Stimulated activated CD8-positive, alpha-beta memory T cell treated with anti-CD3 and anti-CD28 coated beads, Interleukin-7, amount 100 ng/mL, for 24 hours (primary cell): ENCODE results near the gene STX10.
"Not testable (repeated sequence)": the region's sequence is repeated elsewhere in the genome, so short reads cannot be mapped to it uniquely, and the experiment has no call there.

Experiments used
- DNase-seq: peaks from one replicate; pipeline ENCODE4 v3.0.0-alpha.2; 2020; ENCODE audit warnings: low read depth

Gene STX10

DNA sequence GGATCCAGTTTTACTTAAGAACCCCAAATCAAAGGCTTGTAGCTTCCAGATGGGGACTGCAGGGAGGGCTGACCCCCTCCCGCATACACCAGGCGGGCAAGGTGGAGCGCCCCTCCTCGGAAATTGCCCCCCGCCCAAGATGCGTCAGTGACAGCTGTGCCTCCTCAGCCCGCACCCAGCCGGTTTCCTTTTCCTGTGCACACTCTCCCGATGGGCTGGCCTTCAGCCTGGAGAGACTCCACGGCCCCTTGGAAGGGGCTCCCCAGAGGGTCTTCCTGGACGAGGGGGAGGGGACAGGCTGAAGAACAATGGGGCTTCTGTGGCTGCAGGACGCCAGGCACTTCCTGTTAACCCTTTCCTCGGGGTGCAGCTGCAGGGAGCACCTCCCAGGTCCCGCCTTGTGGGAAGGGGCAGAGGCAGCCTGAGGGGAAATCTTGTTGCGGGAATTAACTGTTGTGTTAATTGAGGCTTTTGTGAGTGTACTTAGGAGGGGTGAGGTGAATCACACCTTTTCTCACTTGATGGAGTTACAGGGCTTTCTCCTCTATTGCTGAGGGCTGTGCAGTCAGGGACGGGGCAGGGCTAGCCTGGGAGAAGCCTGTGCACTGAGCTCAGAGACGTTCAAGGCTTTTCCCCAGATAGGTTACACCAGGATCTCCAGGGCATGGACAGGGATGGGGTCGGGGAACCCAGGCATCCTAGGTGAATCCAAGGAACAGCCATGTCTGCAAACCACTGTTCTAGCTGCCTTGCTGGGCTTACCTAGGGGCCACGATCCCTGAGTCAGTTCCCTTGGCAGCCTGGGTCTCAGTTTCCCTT is 14.4 kb upstream of the STX10 start:
- DNase-seq = no peak

DNA sequence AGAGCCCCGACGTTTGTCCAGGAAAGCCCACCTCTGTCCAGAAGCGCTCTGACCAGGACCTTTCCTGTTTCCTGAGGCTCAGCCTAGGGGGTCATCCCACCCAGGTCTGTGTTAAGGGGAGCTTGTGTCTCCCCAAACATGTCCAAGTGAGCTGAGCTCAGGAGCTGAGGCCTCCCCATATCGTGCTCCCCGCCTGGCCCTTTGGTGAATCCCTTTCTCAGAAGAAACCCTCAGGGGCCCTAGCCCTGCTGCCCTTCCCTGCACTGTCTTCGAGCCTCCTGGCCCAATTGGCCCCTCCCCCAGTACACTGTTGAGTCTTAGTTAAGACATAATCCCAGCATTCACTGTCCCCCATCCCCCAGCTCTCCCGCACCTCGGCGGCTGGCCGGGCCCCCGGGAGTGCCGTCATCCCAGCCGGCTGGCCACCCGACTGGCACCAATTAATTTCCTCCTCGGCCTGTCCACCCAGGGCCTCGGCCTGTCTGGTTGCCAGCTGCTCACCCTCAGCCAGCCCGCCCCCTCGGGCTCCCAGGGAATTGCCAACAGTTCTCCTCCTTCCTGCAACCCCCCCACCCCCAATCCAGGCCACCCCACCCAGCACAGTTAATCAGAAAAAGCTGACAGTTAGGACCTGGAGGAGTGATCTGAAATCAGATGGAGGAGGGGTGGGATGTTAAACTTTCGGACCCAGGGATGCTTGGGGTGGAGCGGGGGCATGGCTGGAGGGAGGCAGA is 13.6 kb upstream of the STX10 start:
- no peak for DNase-seq

DNA sequence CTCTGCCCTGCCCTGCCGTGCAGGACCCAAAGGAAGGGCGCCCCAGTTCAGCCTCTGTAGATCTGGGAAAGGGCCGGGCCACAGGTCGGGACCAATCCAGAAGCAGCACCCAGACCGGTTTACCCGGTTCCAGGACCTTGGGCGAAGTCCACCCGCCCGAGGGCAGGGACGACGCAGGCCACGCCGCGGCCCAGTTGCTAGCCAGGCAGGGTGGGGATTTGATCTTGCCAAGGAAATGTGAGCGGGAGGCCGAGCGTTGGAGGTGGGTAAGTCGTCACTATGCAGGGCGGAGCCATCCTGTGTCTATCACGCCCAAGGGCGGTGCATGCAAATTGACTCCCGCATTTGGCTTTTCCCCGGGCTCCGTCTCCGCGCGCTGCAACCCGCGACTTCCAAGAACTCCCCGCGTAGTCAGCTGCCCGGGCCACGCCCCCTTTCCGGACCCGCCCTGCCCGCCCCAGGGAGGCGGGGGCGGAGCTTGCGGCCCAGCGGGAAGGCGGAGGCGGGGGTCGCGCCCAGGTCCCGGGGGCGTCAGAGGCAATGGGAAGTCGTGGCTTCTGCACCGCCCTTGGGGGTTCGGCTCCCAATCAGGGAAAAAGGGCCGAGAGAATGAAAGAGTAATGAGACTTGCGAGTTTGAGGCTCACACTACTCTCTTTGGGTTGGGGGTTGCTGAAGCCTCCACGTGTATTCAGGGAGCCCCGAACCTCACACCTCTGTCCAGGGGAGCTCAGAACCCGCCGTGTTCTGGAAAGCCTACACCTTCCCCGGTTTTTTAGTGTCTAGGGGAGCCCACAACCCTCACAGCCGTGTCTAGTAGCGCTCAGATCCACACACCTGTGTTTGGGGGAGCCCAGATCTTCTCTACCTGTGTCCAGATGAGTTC is 12.8 kb upstream of the STX10 start:
- DNase-seq = peak; percentile 70

DNA sequence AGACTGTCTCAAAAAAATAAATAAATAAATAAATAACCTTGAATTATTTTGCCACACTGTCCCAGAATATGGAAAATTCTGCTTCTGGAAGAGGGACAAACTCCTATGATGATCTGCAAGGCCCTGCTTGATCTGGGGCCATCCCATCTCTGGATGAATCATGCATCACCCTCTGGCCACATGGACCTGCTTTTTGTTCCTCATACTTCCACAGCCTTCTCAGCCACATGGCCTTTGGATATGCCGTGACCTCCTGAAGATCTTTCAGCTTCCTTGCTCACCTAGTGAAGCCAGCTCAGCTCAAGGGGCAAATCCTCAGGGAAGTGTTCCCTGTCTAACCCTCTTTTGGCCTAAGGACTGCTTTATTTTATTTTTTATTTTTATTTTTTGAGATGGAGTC is 10.4 kb upstream of the STX10 start:
- no peak for DNase-seq

DNA sequence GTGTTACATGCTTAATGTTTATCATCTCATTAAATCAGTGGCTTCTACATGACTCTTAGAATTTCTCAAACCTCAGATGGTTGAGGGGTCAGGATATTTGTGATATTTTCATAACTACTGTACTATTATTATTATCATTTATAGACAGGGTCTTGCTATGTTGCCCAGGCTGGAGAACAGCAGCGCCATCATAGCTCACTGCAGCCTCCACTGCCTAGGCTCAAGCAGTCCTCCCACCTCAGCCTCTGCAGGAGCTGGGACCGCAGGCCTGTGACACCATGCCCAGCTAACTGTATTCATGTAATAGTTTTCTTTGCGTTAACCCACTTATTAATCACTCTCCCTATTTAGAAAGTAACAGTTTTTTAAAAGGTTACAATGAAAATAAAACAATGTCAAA is 9.5 kb upstream of the STX10 start:
- no peak for DNase-seq

DNA sequence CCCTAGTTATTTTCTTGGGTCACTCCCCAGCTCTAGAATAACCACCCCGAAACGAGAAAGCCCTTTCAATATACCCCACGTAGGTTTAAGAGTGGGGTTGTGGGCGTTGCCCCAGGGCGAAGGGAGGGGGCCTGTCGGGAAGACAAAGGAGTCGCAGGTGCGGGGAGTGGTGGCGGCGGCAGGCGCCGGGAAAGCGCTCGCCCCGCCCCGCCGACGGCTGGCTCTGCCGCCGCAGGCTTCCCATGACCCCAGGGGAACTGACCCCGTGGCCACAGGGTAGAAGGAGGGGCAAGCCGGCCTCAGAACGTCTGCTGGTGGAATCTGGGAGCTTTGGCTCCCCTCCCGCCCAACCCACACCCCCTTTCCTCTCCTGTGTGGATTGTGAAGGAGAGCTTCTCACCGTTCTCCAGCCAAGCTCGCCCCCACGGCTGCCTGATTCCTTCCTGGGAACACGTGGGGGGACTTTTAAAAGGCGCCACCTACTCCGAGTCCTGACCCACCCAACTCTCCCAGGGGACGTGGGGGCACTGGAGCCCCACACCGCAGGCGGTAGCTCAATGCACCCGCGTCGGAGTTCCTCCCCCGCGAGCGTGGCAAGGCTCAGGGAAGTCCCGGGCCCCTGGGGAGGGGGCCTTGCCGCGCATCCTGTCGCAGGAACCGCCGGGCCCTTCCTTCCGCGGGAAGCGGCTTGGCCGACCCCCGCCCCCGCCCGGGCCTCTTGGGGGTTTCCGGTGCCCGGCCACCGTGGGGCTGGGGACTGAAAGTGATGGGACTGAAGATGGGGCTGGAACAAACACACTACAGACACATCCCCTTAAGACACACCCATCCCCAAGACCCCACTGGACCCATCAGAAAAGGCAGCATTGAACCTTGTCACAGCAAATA is 5.5 kb upstream of the STX10 start:
- DNase-seq = no peak

DNA sequence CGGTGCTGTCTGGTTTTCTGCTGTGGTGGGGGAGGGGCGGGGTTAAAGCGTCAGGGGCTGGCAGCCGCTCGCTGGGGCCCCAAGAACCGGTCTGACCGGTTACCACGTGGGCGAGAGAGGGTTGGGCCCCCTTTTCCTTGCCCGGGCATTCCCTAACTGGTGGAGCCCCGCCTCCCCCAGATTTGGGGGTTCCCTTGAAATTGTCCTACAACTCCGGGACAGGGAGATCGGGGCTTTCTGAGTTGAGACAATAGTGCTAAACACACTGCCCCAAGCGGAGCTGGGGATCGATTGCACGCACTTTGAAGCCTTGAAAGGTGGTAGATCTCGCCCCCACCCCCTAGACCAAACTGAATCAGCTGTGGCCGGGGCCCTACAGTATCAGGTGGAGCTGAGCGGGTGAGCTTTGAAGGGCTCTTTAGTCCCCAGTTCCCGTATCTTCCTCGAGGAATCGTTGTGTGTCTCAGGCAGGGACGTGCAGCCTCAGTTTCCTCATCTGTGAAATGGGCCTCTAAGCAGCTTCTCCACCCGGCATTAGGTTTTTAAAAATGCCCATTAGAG is 4.8 kb upstream of the STX10 start:
- DNase-seq = no peak

DNA sequence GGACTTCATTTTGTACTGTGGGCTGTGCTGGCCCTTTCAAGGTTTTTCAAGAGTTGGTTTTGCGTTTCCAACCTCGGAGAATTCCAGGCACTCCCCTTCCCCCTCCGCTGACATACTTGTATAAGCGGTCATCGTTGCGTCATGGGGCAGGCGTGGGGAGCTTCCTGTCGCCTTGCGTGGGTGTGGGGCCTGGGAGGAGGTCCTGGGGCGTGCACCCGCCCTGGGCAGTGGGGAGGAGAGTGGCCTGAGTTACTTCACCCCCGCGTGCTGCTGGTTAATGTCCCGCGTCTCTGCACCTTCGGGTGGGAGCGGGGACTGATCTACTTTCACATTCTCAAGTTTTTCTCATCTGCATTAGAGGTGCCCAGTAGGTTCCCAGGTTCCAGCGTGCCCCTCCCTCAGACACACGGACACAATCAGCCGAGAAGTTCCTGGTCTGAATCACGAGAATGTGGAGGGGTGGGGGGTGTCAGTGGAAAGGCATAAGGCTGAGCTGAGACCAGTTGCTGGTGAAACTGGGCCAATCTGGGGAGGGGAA is 4.1 kb upstream of the STX10 start:
- no peak for DNase-seq

DNA sequence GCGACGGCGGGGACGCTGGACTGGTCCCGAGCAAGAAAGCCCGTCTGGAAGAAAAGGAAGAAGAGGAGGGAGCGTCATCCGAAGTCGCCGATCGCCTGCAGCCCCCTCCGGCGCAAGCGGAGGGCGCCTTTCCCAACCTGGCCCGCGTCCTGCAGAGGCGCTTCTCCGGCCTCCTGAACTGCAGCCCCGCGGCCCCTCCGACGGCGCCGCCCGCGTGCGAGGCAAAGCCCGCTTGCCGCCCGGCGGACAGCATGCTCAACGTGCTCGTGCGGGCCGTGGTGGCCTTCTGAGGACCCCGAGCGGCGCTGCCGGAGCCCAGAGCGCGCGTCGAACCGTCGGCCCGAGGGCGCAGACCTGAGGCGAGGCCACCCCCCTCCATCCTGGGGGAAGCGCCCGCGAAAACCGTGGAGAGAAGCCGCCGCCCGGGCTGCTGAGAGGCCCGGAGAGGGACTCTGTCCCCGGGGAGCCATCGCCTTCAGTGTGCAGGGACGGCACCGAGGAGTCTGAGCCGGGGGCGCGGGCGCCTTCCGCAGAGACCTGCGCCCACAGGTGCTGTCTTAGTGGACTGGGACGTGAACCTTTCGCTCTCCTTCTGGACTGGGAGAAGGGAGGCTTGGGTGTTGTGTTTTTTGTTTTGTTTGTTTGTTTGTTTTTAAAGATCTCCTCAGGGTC is 3.5 kb upstream of the STX10 start:
- DNase-seq = no peak

DNA sequence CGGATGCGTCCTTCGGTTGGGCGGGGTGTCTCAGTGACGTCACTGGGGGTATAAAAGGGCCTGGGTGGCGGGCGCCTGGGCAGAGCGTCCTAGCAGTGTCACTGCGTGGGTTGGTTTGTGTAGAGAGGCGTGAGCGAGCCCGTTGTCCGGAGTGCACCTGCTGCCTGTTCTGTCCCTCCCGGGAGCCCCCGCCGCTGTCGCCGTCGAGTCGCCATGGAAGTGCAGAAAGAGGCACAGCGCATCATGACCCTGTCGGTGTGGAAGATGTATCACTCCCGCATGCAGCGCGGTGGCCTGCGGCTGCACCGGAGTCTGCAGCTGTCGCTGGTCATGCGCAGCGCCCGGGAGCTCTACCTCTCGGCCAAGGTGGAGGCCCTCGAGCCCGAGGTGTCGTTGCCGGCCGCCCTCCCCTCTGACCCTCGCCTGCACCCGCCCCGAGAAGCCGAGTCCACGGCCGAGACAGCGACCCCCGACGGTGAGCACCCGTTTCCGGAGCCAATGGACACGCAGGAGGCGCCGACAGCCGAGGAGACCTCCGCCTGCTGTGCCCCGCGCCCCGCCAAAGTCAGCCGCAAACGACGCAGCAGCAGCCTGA is 2.9 kb upstream of the STX10 start:
- peak; percentile 95 for DNase-seq

DNA sequence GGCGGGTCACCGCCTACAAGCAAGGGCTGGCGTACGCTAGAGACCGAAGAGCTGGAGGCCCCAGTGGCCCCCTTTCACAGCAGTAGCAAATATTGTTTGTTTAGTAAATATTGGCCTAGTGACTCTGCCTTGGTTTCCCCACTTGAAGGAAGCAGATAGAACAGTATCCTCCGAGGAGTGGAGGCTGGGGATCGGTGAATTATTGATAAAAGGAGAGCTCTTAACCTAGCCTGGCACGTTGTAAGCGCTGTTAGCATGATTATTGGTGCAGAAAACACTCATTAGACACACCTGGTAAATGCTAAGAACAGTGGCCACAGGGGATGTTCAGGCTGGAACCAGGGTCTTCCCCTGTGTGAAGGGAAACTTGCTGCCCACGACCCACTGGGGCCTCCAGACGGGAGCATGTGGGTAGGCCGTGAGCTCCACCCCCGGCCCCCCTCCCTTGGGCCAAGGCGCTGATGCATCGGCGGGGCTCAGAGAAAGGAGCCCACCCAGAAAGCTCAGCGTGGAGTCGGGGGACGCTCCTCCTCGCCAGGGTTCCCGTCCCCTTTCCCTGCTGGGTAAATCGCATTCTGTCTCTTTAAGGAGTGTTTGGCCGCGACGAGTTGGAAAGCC is 2.3 kb upstream of the STX10 start:
- no peak for DNase-seq

DNA sequence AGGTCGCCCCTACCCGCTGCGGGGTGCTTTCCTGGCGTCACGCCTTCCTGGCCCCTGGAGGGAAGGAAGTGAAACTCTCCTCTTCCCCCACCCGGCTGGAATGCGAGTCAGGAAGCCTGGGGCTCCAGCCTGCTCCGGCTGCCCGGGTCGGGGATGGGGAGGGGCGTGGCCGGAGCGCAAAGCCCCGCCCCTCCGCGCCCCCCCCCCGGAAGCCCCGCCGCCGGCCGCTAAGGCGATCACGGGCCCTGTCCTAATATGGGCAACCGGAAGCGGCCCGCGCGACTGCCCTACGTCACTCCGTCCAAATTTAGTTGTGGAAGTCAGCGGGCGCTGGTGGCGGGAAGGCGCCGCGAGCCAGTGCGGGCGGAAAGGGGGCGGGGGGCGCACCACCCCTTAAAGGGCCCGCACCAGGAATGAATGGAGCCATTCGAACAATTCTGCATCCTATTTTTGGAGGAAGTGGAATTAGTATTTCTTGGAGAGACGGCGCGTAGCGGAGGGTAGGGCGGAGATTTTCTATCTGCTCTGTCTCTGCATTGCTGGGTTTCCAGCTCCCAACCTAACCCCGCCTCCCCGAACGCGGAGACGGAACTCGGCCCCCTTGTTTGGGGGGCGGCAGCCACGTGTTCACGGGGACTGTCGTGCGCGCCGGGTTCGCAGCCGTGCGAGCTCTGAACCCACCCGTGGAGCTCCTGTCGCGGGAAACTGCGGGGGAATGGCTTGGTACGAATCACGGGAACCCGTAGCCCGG is 1.6 kb upstream of the STX10 start:
- DNase-seq = peak; percentile 85

DNA sequence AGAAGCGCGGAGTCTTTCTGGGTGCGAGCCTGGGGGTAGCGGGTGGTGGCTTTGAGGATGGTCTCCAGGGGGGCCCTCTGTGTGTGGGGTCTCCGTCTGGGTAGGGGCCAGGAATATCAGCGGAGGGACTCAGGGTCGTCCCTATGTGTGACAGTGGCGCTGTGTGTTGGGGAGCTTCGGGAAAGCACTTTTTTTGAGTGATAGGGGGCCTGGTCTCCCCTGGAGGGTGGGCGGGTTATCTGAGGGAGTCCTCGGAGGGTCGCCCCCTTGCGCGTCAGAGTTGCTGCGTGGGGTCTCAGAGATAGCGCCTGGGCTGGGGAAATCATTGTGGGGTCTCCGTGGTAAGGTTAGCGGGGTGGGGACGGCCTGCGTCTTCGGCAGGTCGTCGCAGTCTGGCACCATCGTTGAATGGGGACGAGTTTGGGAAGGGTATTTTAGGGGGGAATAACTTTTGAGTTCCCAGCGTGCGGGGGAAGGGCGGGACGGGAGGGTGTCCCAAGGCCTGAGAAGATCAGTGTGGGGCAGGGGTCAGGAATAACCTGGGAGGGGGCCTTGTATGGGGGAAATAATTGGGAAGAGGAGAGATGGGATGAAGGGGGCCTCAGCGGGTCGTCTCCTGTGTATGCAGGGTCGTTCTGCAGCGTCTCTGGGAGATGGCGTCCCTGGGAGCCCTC is 893 bp upstream of the STX10 start:
- DNase-seq = no peak

DNA sequence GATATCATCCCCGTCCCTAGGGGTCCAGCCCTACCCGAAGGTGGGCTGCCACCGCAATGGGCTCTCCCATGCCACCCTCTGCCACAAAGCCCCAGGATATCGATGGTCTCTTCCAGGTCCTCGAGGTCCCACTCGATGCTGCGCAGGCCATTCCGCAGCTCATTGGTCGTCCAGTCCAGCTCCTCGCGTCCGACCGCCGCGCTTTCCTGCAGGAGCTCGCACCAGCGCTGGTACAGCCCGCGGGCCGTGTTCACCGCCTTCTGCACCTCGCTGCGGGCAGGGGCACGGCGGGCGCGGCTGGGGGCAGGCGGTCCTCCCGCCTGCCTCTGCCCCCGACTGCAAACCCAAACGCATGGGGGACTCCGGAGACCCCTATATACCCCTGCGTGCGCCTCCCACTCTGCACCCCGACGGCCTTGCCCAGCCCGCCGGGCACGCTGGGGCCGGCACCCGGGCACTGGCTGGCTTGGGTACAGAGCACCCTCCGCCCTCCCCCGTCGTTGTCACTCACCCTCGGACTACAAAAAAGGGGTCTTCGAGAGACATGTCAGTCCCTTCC is 468 bp downstream of the STX10 start:
- DNase-seq = no peak

DNA sequence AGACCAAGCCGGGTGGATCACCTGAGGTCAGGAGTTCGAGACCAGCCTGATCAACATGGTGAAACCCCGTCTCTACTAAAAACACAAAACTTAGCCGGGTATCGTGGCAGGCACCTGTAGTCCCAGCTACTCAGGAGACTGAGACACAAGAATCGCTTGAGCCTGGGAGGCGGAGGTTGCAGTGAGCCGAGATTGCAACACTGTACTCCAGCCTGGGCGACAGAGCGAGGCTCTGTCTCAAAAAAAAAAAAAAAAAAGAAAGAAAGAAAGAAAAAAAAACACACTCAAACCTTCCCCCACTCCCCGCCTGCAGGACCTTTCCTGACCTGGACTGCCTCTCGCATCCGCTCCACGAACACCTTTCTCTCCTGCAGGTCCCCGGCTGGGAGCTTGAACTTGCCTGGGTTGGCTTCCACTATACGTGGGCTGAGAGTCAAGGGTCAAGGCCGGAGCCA is 975 bp downstream of the STX10 start:
- not testable (repeated sequence) for DNase-seq

DNA sequence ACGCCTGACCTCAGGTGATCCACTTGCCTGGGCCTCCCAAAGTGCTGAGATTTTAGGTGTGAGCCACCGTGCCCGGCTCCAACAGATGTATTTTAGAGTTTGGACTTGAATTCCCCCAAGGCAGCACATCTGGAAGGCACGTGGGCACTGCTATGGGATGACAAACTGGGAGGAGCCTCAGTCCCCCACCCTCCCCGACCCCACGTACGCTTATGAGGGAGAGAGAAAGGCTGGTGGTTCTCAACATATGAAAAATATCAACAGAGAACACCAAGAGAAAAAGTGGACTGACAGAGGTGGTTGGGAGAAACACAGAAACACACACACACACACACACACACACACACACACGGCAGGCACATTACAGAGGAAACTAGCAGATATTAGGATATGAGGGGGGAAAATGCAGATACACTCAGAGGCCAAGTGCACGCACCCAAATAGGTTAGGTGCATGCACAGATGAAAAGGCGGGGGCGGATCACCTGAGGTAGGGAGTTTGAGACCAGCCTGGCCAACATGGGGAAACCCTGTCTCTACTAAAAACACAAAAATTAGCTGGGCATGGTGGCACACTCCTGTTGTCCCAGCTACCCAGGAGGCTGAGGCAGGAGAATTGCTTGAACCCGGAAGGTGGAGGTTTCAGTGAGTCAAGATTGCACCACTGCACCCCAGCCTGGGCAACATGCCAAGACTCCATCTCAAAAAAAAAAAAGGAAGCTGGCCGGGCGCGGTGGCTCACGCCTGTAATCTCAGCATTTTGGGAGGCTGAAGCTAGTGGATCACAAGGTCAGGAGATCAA is 3.2 kb downstream of the STX10 start:
- DNase-seq = no peak
